GM10266 (cell line): Measurements from ENCODE around the gene APOL4.

Experiments
- DNase-seq: peaks from one replicate; pipeline ENCODE4 v3.0.0; 2012; ENCODE audit errors: extremely low spot score
- TF ChIP-seq, protein P1 (sequence below): IDR thresholded peaks from 2 replicates; pipeline ENCODE4 v1.5.1; 2012; ENCODE audit warnings: mild to moderate bottlenecking, low read depth; ENCODE audit not compliant: control insufficient read depth, insufficient read depth; ENCODE audit errors: missing control alignments

APOL4 gene

GRCh38 chr22:36175892-36176291 is 25.7 kb downstream of the APOL4 start:
- TF ChIP-seq, protein P1, sequence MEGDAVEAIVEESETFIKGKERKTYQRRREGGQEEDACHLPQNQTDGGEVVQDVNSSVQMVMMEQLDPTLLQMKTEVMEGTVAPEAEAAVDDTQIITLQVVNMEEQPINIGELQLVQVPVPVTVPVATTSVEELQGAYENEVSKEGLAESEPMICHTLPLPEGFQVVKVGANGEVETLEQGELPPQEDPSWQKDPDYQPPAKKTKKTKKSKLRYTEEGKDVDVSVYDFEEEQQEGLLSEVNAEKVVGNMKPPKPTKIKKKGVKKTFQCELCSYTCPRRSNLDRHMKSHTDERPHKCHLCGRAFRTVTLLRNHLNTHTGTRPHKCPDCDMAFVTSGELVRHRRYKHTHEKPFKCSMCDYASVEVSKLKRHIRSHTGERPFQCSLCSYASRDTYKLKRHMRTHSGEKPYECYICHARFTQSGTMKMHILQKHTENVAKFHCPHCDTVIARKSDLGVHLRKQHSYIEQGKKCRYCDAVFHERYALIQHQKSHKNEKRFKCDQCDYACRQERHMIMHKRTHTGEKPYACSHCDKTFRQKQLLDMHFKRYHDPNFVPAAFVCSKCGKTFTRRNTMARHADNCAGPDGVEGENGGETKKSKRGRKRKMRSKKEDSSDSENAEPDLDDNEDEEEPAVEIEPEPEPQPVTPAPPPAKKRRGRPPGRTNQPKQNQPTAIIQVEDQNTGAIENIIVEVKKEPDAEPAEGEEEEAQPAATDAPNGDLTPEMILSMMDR: no peak
- DNase-seq: no peak

GRCh38 chr22:36171941-36172340 is 29.7 kb downstream of the APOL4 start:
- TF ChIP-seq, protein P1: no peak
- no peak for DNase-seq

GRCh38 chr22:36166518-36167220 is 34.9 kb downstream of the APOL4 start:
- TF ChIP-seq, protein P1: no peak
- no peak for DNase-seq

GRCh38 chr22:36166086-36166485 is 35.5 kb downstream of the APOL4 start:
- DNase-seq: no peak
- TF ChIP-seq, protein P1: no peak

DNA sequence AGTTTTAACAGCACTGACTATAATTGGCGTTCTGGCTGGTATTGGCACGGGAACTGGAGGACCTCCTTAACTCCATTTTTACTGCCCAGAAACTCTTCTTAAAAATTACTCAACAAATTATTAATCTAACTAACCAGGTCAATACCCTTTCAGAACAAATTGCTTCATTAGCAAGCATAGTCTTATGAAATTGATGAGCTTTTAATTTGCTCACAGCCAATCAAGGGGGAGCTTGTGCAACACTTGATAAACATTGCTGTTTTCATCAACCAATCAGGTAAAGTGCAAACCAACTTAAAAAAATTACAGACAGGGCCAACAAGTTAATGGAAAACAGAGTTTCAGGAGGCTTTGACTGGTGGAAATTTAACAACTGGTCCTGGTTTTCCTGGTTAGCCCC is 36.5 kb downstream of the APOL4 start:
- DNase-seq: no peak
- TF ChIP-seq, protein P1: no peak

GRCh38 chr22:36164621-36165020 is 37.0 kb downstream of the APOL4 start:
- no peak for DNase-seq
- TF ChIP-seq, protein P1: no peak

- no peak for DNase-seq
- TF ChIP-seq, protein P1: no peak
Observed at GRCh38 chr22:36163497-36163896, 38.1 kb downstream of the APOL4 start.
